Activated B cell treated with CpG ODN at 0.5 μM for 24 hours (primary cell): ENCODE data around the gene DBR1. TPM values are rescaled to one million over a fixed set of nuclear protein-coding genes. Genes with fewer than 3 reads are reported as not detected.

Experiments used
- ATAC-seq: fragments of 200-7000 bp; cut with Tn5 transposase; one replicate; pipeline ENCODE4 v1.10.0; 2021; ENCODE audit warnings: low read depth, mild to moderate bottlenecking, moderate library complexity
- CTCF ChIA-PET: fragments of 350-600 bp; sonication (Branson Sonifier 250); formaldehyde crosslinking; loops from one replicate; lab custom pipeline; 2021; ENCODE audit warnings: antibody characterized with exemption; lab: Charles Lee
- POLR2A ChIA-PET: fragments of 350-600 bp; sonication (Branson Sonifier 250); formaldehyde crosslinking; loops from one replicate; lab custom pipeline; 2021; ENCODE audit warnings: antibody characterized with exemption; lab: Charles Lee
- DNase-seq: peaks from one replicate; pipeline ENCODE4 v3.0.0; 2022
- H3K27ac Mint-ChIP-seq: one replicate; pipeline ENCODE4 v1.8.0; 2020; ENCODE audit warnings: mixed read lengths
- H3K27me3 Mint-ChIP-seq: one replicate; pipeline ENCODE4 v1.8.0; 2021; ENCODE audit warnings: mixed read lengths
- H3K36me3 Mint-ChIP-seq: one replicate; pipeline ENCODE4 v1.8.0; 2021; ENCODE audit warnings: low read depth, mixed read lengths
- H3K4me1 Mint-ChIP-seq: one replicate; pipeline ENCODE4 v1.8.0; 2021; ENCODE audit warnings: mixed read lengths
- H3K4me3 Mint-ChIP-seq: one replicate; pipeline ENCODE4 v1.8.0; 2020; ENCODE audit warnings: mild to moderate bottlenecking, mixed read lengths
- H3K9me3 Mint-ChIP-seq: one replicate; pipeline ENCODE4 v1.8.0; 2020; ENCODE audit warnings: mixed read lengths
- CTCF ChIP-seq: fragments of 200-600 bp; IDR thresholded peaks from one replicate; pipeline ENCODE4 v1.8.0; 2022; ENCODE audit warnings: antibody characterized with exemption, mild to moderate bottlenecking
- intact Hi-C: fragments of 100-400 bp; cut with micrococcal nuclease; formaldehyde crosslinking; loops from one replicate; pipeline ENCODE4 v1.15.1; 2024
- total RNA-seq: library from RNA; stranded (reverse); gene quantifications from 2 replicates; pipeline ENCODE4 v1.2.3, GENCODE V29; 2022

DBR1 gene
- total RNA-seq, 1 donor from 2014 or later: 19.6 TPM

- intact Hi-C loops: no loop called here
- Mint-ChIP-seq H3K4me3 (no peak overlapping the region), H3K4me1 (peaks cover 29% of the 10 kb centered on the region), H3K36me3 (no peaks in the 10 kb centered on the region), H3K9me3 (no peaks in the 10 kb centered on the region), H3K27ac (no peak overlapping the region), H3K27me3 (no peaks in the 10 kb centered on the region)
- no peak for ATAC-seq
- ChIA-PET CTCF (no interaction called here), POLR2A (no interaction called here)
- TF ChIP-seq CTCF: no peak
- no peak for DNase-seq
Measured at GRCh38 chr3:138137861-138138260, 36.9 kb downstream of the DBR1 start.

GRCh38 chr3:138136201-138136600 is 38.5 kb downstream of the DBR1 start:
- H3K27ac Mint-ChIP-seq: no peak overlapping the region
- H3K4me3 Mint-ChIP-seq: no peak overlapping the region
- peaks cover 29% of the 10 kb centered on the region for H3K4me1 Mint-ChIP-seq
- intact Hi-C loops: no loop called here
- CTCF ChIA-PET: no interaction called here
- no peak for TF ChIP-seq CTCF
- H3K9me3 Mint-ChIP-seq: no peaks in the 10 kb centered on the region
- H3K27me3 Mint-ChIP-seq: no peaks in the 10 kb centered on the region
- ATAC-seq (no peak), DNase-seq (no peak)
- H3K36me3 Mint-ChIP-seq: no peaks in the 10 kb centered on the region
- POLR2A ChIA-PET: no interaction called here

- ChIA-PET CTCF (no interaction called here), POLR2A (no interaction called here)
- Mint-ChIP-seq H3K36me3 (no peaks in the 10 kb centered on the region), H3K9me3 (no peaks in the 10 kb centered on the region), H3K27ac (no peak overlapping the region), H3K4me1 (peaks cover 29% of the 10 kb centered on the region), H3K4me3 (no peak overlapping the region), H3K27me3 (no peaks in the 10 kb centered on the region)
- ATAC-seq (no peak), DNase-seq (no peak)
- intact Hi-C loops: no loop called here
- no peak for TF ChIP-seq CTCF
Measured at GRCh38 chr3:138135833-138136194, 38.9 kb downstream of the DBR1 start.

DNA sequence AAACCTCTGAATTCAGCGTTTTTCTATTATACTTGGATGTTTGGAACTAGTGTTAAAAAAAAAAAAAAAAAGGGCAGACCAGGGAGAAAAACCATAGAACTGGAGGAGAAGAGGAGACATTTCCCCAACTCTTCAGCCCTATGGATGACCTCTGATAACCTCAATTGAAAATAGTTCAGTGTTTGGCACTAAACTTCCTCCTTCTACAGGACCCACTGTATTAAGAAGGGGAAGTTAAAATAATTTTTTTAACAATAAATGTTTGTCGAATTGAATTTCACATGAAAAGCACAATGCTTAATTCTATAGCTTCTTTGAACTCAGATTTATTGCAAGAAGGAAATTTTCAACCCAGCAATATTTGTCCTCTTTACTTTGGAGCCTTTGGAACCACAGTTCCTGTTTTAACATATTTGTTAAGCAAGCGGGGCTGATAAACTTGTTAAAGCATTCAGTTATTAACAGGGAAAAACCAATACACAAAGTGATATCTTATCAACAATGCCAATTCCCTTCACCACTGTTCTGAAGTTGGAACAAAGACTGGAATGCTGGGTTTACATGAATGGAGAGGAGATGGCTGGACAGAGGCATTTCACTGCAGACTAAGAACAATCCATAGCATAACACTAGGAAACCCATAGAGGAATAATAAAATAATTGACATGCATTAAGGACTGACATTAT is 39.4 kb downstream of the DBR1 start:
- H3K27me3 Mint-ChIP-seq: no peaks in the 10 kb centered on the region
- H3K27ac Mint-ChIP-seq: no peak overlapping the region
- intact Hi-C loops: no loop called here
- DNase-seq (no peak), ATAC-seq (no peak)
- H3K4me1 Mint-ChIP-seq: peaks cover 29% of the 10 kb centered on the region
- TF ChIP-seq CTCF: no peak
- ChIA-PET POLR2A (no interaction called here), CTCF (no interaction called here)
- no peaks in the 10 kb centered on the region for H3K36me3 Mint-ChIP-seq
- H3K9me3 Mint-ChIP-seq: no peaks in the 10 kb centered on the region
- H3K4me3 Mint-ChIP-seq: no peak overlapping the region

GRCh38 chr3:138132239-138132638 is 42.5 kb downstream of the DBR1 start, which contains the start of gene A4GNT:
Gene A4GNT (minus strand): TSS chr3:138132390. CDS start chr3:138131256, 1,134 bp downstream.
- Mint-ChIP-seq H3K27ac (no peak within 1 kb of the TSS), H3K4me1 (peaks cover 29% of the 10 kb centered on the region), H3K4me3 (no peak within 1 kb of the TSS), H3K27me3 (no peaks in the 10 kb centered on the region), H3K9me3 (no peaks in the 10 kb centered on the region), H3K36me3 (no peaks in the 10 kb centered on the region)
- intact Hi-C loops: no loop called here
- no peak for DNase-seq
- ChIA-PET CTCF (no interaction called here), POLR2A (no interaction called here)
- no peak for TF ChIP-seq CTCF
- ATAC-seq: no peak
